Measurements from ENCODE around the gene GCDH.

GCDH gene

DNA sequence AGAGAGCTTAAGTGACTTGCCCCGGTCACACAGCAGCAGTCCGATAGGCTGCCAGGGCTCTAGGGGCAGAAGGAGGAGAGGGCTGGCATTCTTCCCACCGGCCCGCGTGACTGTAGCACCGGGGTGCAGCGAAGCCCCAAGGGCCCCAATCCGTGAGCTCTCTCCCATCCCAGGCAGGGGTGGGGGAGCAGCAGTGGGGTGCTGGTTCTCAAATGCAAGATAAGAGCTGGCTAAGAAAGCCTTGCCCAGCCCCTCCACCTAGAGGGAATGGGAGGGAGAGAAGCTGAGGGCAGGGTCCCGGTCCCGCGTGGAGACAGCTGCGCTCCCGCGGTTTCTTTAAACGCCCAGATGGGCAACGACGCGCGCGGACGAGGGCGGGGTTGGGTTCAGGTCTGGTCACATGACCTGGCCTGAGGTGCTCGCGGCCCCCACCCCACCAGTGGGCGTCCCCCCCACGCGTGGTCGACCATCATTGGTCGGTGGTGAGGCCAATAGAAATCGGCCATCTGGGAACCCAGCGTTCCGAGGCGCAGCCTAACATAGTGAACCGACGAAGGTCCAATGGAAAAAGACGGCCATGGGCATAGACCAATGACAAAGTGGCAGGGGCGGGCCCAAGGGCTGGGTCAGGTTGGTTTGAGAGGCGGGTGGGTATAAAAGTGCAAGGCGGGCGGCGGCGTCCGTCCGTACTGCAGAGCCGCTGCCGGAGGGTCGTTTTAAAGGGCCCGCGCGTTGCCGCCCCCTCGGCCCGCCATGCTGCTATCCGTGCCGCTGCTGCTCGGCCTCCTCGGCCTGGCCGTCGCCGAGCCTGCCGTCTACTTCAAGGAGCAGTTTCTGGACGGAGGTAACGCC lies 47.2 kb downstream of the GCDH start, which contains the start of gene CALR:
Gene CALR, plus strand, starts transcription at position 683 of the 852 bp plus-strand sequence. Its CDS starts 71 bp downstream, at position 754.
- TF ChIP-seq, protein P1, sequence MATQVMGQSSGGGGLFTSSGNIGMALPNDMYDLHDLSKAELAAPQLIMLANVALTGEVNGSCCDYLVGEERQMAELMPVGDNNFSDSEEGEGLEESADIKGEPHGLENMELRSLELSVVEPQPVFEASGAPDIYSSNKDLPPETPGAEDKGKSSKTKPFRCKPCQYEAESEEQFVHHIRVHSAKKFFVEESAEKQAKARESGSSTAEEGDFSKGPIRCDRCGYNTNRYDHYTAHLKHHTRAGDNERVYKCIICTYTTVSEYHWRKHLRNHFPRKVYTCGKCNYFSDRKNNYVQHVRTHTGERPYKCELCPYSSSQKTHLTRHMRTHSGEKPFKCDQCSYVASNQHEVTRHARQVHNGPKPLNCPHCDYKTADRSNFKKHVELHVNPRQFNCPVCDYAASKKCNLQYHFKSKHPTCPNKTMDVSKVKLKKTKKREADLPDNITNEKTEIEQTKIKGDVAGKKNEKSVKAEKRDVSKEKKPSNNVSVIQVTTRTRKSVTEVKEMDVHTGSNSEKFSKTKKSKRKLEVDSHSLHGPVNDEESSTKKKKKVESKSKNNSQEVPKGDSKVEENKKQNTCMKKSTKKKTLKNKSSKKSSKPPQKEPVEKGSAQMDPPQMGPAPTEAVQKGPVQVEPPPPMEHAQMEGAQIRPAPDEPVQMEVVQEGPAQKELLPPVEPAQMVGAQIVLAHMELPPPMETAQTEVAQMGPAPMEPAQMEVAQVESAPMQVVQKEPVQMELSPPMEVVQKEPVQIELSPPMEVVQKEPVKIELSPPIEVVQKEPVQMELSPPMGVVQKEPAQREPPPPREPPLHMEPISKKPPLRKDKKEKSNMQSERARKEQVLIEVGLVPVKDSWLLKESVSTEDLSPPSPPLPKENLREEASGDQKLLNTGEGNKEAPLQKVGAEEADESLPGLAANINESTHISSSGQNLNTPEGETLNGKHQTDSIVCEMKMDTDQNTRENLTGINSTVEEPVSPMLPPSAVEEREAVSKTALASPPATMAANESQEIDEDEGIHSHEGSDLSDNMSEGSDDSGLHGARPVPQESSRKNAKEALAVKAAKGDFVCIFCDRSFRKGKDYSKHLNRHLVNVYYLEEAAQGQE (IDR thresholded peaks at IDR 0.05; ENCODE audit: insufficient read depth in 1 of 2, low read depth in 2 of 2, low read length in 2 of 2) = 0 out of 4 replicates have a peak, but pooled peaks of 1 of the 2 experiments have one; percentile 32
- TF ChIP-seq SIN3A (IDR thresholded peaks at IDR 0.05; ENCODE audit: borderline replicate concordance, insufficient read depth, low read length) = peak; percentile 73; the same call in 1 of the 2 replicates
- peak; percentile 40 for TF ChIP-seq FOXP2 (optimal IDR thresholded peaks at IDR 0.05; ENCODE audit: borderline replicate concordance, extremely low read depth, extremely low read length, insufficient read depth)
- TF ChIP-seq POLR2AphosphoS5 (IDR thresholded peaks at IDR 0.05; ENCODE audit: low read depth, low read length) = peak; percentile 95
- TF ChIP-seq TAF1 (IDR thresholded peaks at IDR 0.05; ENCODE audit: borderline replicate concordance, insufficient read depth, low read length) = no peak; the same call in 1 of the 2 replicates

DNA sequence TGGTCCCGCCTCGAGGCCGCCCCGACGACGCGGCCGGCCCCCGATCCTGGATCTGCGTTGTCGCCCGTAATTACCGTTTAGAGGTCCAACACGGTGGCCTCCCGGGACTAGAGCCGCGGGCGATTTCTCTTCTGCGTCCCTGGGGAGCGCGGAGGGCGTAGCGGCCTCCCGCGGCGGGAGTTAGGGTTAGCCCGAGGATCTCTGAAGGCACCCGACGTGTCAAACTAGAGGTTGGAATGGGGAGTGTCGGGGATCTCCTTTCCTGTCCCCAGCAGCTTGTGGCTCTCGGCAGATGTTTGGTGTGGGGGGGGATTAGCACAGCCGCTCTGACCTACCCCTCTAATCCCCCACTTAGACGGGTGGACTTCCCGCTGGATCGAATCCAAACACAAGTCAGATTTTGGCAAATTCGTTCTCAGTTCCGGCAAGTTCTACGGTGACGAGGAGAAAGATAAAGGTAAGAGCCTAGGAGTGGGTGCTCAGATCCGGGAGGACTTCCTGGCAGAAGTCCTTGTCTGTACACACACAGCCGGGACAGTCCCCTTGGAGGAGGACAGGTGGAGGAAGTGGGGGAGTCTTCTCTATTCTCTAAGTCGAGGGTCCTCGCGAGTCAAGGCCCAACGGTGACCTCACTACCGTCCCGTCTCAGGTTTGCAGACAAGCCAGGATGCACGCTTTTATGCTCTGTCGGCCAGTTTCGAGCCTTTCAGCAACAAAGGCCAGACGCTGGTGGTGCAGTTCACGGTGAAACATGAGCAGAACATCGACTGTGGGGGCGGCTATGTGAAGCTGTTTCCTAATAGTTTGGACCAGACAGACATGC lies 48.0 kb downstream of the GCDH start:
- TF ChIP-seq SIN3A (IDR thresholded peaks at IDR 0.05; ENCODE audit: borderline replicate concordance, insufficient read depth, low read length) = no peak
- TF ChIP-seq, protein P1 (IDR thresholded peaks at IDR 0.05; ENCODE audit: insufficient read depth in 1 of 2, low read depth in 2 of 2, low read length in 2 of 2) = no peak
- TF ChIP-seq POLR2AphosphoS5 (IDR thresholded peaks at IDR 0.05; ENCODE audit: low read depth, low read length) = no peak; the same call in 1 of the 2 replicates
- no peak for TF ChIP-seq TAF1 (IDR thresholded peaks at IDR 0.05; ENCODE audit: borderline replicate concordance, insufficient read depth, low read length)
- TF ChIP-seq FOXP2 (optimal IDR thresholded peaks at IDR 0.05; ENCODE audit: borderline replicate concordance, extremely low read depth, extremely low read length, insufficient read depth) = no peak

DNA sequence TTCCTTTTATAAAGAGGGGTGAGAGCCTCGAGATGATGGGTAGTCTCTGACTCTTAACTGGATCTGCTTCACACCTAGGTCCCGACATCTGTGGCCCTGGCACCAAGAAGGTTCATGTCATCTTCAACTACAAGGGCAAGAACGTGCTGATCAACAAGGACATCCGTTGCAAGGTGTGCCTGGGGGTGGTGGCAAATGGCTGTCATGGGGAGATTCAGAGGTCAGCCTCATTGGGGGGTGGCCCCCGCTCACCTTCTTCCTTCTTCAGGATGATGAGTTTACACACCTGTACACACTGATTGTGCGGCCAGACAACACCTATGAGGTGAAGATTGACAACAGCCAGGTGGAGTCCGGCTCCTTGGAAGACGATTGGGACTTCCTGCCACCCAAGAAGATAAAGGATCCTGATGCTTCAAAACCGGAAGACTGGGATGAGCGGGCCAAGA lies 49.0 kb downstream of the GCDH start:
- TF ChIP-seq SIN3A (IDR thresholded peaks at IDR 0.05; ENCODE audit: borderline replicate concordance, insufficient read depth, low read length) (no peak), POLR2AphosphoS5 (IDR thresholded peaks at IDR 0.05; ENCODE audit: low read depth, low read length) (no peak; the same call in 1 of the 2 replicates), TAF1 (IDR thresholded peaks at IDR 0.05; ENCODE audit: borderline replicate concordance, insufficient read depth, low read length) (no peak), FOXP2 (optimal IDR thresholded peaks at IDR 0.05; ENCODE audit: borderline replicate concordance, extremely low read depth, extremely low read length, insufficient read depth) (no peak)
- TF ChIP-seq, protein P1 (IDR thresholded peaks at IDR 0.05; ENCODE audit: insufficient read depth in 1 of 2, low read depth in 2 of 2, low read length in 2 of 2) = no peak

DNA sequence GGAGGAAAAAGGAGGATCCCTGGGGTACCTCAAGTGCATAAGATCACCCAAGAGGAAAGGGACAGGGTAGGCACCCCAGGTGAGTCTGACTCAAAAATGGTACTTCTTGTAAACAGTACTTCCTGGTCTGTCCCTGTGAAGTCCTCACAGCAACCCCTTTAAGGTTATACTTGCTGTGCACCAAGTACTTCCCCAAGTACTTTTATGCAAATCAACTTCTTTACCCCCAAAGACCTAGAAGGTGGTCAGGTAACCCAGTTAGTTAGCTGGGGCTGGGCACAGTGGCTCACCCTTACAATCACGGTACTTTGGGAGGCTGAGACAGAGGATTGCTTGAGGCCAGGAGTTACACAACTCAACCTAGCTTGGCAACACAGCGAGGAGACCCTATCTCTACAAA lies 49.9 kb downstream of the GCDH start:
- TF ChIP-seq FOXP2 (optimal IDR thresholded peaks at IDR 0.05; ENCODE audit: borderline replicate concordance, extremely low read depth, extremely low read length, insufficient read depth) = no peak
- TF ChIP-seq SIN3A (IDR thresholded peaks at IDR 0.05; ENCODE audit: borderline replicate concordance, insufficient read depth, low read length) = no peak
- TF ChIP-seq, protein P1 (IDR thresholded peaks at IDR 0.05; ENCODE audit: insufficient read depth in 1 of 2, low read depth in 2 of 2, low read length in 2 of 2) = no peak
- no peak for TF ChIP-seq POLR2AphosphoS5 (IDR thresholded peaks at IDR 0.05; ENCODE audit: low read depth, low read length)
- TF ChIP-seq TAF1 (IDR thresholded peaks at IDR 0.05; ENCODE audit: borderline replicate concordance, insufficient read depth, low read length) = no peak
